Measurements from ENCODE around the gene DEPDC7. TPM values are rescaled to one million over a fixed set of nuclear protein-coding genes. Genes with fewer than 3 reads are reported as not detected.

The DEPDC7 gene
- total RNA-seq, 1 experiment from 2014 or later: 4.4 TPM

GRCh38 chr11:33033493-33033892 lies 17.8 kb downstream of the DEPDC7 start:
- H3T11ph ChIP-seq (ENCODE audit: low read length): no peak overlapping the region
- H4K8ac ChIP-seq (replicated peaks; ENCODE audit: insufficient read length, low read depth, low read length): no peak overlapping the region
- no peak overlapping the region for H4K91ac ChIP-seq (ENCODE audit: insufficient read length, low read depth, low read length)
- no peak overlapping the region for H4K5ac ChIP-seq (ENCODE audit: insufficient read length, low read depth, low read length)
- no peaks in the 10 kb centered on the region for H3K9me3 Mint-ChIP-seq
- no peaks in the 10 kb centered on the region for H3K4me1 ChIP-seq (ENCODE audit: insufficient read depth, low read length)
- H3K27me3 ChIP-seq (ENCODE audit: insufficient read depth, low read length): no peaks in the 10 kb centered on the region
- no peaks in the 10 kb centered on the region for H3K79me2 ChIP-seq (ENCODE audit: insufficient read depth, low read length)
- H4K20me1 ChIP-seq (ENCODE audit: control insufficient read depth, insufficient read depth, insufficient read length): no peaks in the 10 kb centered on the region
- no peak overlapping the region for H3K18ac ChIP-seq (ENCODE audit: insufficient read length, low read depth, low read length)
- H3K27ac Mint-ChIP-seq: no peak overlapping the region
- H3K4me3 Mint-ChIP-seq: no peak overlapping the region
- H3K4ac ChIP-seq (ENCODE audit: low read depth, low read length): no peak overlapping the region
- no peak overlapping the region for H3K14ac ChIP-seq (ENCODE audit: insufficient read depth, low read length)
- H3K9me3 ChIP-seq (ENCODE audit: control insufficient read depth, low read depth, low read length): no peaks in the 10 kb centered on the region
- H2BK20ac ChIP-seq (ENCODE audit: low read depth, low read length, poor library complexity, severe bottlenecking): no peak overlapping the region
- no peak for DNase-seq
- TF ChIP-seq CTCF (conservative IDR thresholded peaks at IDR 0.05): no peak
- no peak overlapping the region for H2BK12ac ChIP-seq (ENCODE audit: insufficient read length, low read depth, low read length)
- H2BK15ac ChIP-seq (ENCODE audit: low read depth, low read length): no peak overlapping the region
- no peak overlapping the region for H2BK120ac ChIP-seq (ENCODE audit: low read depth, low read length, poor library complexity, severe bottlenecking)
- H3K4me1 Mint-ChIP-seq: no peaks in the 10 kb centered on the region
- H3K36me3 Mint-ChIP-seq (ENCODE audit: insufficient read depth in 1 of 3, low read depth in 3 of 3): peaks cover 0 to 2% (median 0%) of the 10 kb centered on the region in 3 experiments; a peak in 1 of 7 replicates
- H3K79me1 ChIP-seq (ENCODE audit: insufficient read depth, low read depth, low read length, poor library complexity, severe bottlenecking): no peaks in the 10 kb centered on the region
- H3K27ac ChIP-seq (ENCODE audit: insufficient read length, low read depth, low read length): no peak overlapping the region
- H3K4me2 ChIP-seq (ENCODE audit: insufficient read depth, insufficient read length, low read length): no peak overlapping the region
- no peak overlapping the region for H3K23ac ChIP-seq (ENCODE audit: insufficient read length, low read depth, low read length)
- H3K56ac ChIP-seq (ENCODE audit: insufficient read length, low read depth, low read length): no peak overlapping the region
- no peak overlapping the region for H3K9ac ChIP-seq (ENCODE audit: extremely low read depth, insufficient read length, low read length)
- H2AFZ ChIP-seq (ENCODE audit: low read length): no peak overlapping the region
- WGBS (ENCODE audit: extremely low coverage, insufficient read length, low lambda C conversion rate): no CpG with 5 or more reads among the region's 4 CpGs
- no peaks in the 10 kb centered on the region for H3K27me3 Mint-ChIP-seq (ENCODE audit: low read depth)
- H2BK5ac ChIP-seq (ENCODE audit: insufficient read length, low read length): no peak overlapping the region
- no peak overlapping the region for H2AK5ac ChIP-seq (ENCODE audit: insufficient read length, low read length)
- H3K23me2 ChIP-seq (ENCODE audit: insufficient read length, low read depth, low read length, poor library complexity, severe bottlenecking): no peaks in the 10 kb centered on the region

Measured in H9 (cell line).